NT2/D1 (cell line): ENCODE data around the gene TTC3.
A peak's percentile ranks its signal among the peaks of the same experiment; 100 is the strongest.
"Not testable (repeated sequence)": the region's sequence is repeated elsewhere in the genome, so short reads cannot be mapped to it uniquely, and the experiment has no call there.

Experiments used
- DNase-seq: peaks from one replicate; pipeline ENCODE4 v3.0.0-alpha.2; 2011; ENCODE audit warnings: low read depth, low spot score
- H3K27me3 ChIP-seq: 2 replicates; pipeline ENCODE4 v1.6.0; 2011; ENCODE audit warnings: mild to moderate bottlenecking; ENCODE audit not compliant: insufficient read length, insufficient read depth
- H3K36me3 ChIP-seq: 2 replicates; pipeline ENCODE4 v1.6.1; 2011; ENCODE audit warnings: mild to moderate bottlenecking, low read length, mixed read lengths; ENCODE audit not compliant: insufficient read depth, insufficient read length
- H3K4me1 ChIP-seq: 2 replicates; pipeline ENCODE4 v1.5.1; 2011; ENCODE audit not compliant: insufficient read depth, insufficient read length
- H3K4me3 ChIP-seq: 2 replicates; pipeline ENCODE4 v1.5.1; 2011; ENCODE audit warnings: low read depth; ENCODE audit not compliant: insufficient read length
- H3K9ac ChIP-seq: 2 replicates; pipeline ENCODE4 v1.6.0; 2011; ENCODE audit warnings: low read depth; ENCODE audit not compliant: insufficient read length
- H3K9me3 ChIP-seq: 2 replicates; pipeline ENCODE4 v1.5.1; 2011; ENCODE audit warnings: mild to moderate bottlenecking, low read length; ENCODE audit not compliant: insufficient read depth
- SUZ12 ChIP-seq: IDR thresholded peaks from 2 replicates; pipeline ENCODE4 v1.6.1; 2011; ENCODE audit not compliant: insufficient read length, insufficient read depth; ENCODE audit errors: extremely low read depth
- YY1 ChIP-seq: IDR thresholded peaks from 2 replicates; pipeline ENCODE4 v1.6.1; 2011; ENCODE audit not compliant: insufficient read length, insufficient read depth
- ZNF274 ChIP-seq: IDR thresholded peaks from 2 replicates; pipeline ENCODE4 v1.6.1; 2011; ENCODE audit warnings: mild to moderate bottlenecking, low read depth, low read length

The TTC3 gene

DNA sequence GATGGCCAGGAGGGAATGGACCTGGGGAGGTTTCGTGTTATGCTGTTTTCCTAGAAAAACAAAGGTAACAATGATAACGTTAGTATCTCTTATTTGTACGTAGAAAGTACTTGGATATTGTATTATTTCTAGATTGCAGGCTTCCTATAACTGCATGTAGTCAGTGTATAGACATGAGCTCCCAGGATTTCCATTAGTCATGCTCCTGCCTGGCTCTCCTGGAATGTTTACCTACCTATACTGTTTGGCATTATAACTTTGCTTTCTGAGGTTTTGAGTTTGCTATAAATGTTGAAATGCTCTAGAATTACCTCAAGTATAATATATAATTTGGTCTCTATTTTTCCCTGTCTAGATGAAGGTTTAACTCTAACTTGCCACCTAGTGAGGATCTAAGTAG lies 66.1 kb downstream of the TTC3 start:
- H3K9me3 ChIP-seq: peaks cover 32% of the 10 kb centered on the region
- H3K36me3 ChIP-seq: peaks cover 56% of the 10 kb centered on the region
- H3K27me3 ChIP-seq: peaks cover 3% of the 10 kb centered on the region
- no peak overlapping the region for H3K9ac ChIP-seq
- no peak for DNase-seq
- TF ChIP-seq YY1 (no peak), ZNF274 (no peak), SUZ12 (no peak)
- no peaks in the 10 kb centered on the region for H3K4me1 ChIP-seq
- H3K4me3 ChIP-seq: no peak overlapping the region

GRCh38 chr21:37139902-37140301 lies 66.8 kb downstream of the TTC3 start:
- H3K27me3 ChIP-seq: peaks cover 3% of the 10 kb centered on the region
- peak; percentile 84 for DNase-seq
- TF ChIP-seq SUZ12 (no peak), ZNF274 (no peak), YY1 (no peak)
- H3K36me3 ChIP-seq: peaks cover 56% of the 10 kb centered on the region
- H3K9me3 ChIP-seq: peaks cover 32% of the 10 kb centered on the region
- no peaks in the 10 kb centered on the region for H3K4me1 ChIP-seq
- no peak overlapping the region for H3K9ac ChIP-seq
- H3K4me3 ChIP-seq: no peak overlapping the region

DNA sequence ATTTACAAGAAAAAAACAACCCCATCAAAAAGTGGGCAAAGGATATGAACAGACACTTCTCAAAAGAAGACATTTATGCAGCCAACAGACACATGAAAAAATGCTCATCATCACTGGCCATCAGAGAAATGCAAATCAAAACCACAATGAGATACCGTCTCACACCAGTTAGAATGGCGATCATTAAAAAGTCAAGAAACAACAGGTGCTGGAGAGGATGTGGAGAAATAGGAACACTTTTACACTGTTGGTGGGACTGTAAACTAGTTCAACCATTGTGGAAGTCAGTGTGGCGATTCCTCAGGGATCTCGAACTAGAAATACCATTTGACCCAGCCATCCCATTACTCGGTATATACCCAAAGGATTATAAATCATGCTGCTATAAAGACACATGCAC lies 70.3 kb downstream of the TTC3 start:
- not testable (repeated sequence) for H3K9me3 ChIP-seq, H3K4me1 ChIP-seq, DNase-seq, H3K9ac ChIP-seq, H3K4me3 ChIP-seq, H3K27me3 ChIP-seq
- peaks cover 52% of the 10 kb centered on the region for H3K36me3 ChIP-seq

DNA sequence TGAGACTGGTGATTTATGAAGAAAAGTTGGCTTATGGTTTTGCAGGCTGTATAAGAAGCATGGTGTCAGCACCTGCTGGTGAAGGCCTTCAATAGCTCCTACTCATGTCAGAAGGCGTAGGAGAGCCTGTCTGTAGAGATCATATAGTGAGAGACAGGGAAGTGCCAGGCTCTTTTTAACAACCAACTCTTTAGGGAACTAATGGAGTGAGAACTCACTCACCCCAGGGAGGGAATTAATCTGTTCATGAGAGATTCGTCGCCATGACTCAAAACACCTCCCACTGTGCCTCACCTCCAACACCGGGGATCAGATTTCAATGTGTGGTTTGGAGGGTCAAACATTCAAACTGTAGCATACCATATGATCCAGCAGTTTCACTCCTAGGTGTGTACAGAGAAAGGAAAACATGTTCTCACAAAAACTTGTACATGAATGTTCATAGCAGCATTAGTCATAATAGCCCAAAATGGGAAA lies 72.6 kb downstream of the TTC3 start:
- H3K4me3 ChIP-seq: no peak overlapping the region
- H3K4me1 ChIP-seq: peaks cover 3% of the 10 kb centered on the region
- 0 out of 2 replicates have a peak, but pooled peaks cover 5% of the 10 kb centered on the region for H3K9me3 ChIP-seq
- DNase-seq: no peak
- TF ChIP-seq SUZ12 (no peak), ZNF274 (no peak), YY1 (no peak)
- H3K9ac ChIP-seq: no peak overlapping the region
- H3K27me3 ChIP-seq: no peaks in the 10 kb centered on the region
- peaks cover 63% of the 10 kb centered on the region for H3K36me3 ChIP-seq

GRCh38 chr21:37146320-37147235 lies 73.5 kb downstream of the TTC3 start:
- Histone ChIP-seq H3K9me3 (no peaks in the 10 kb centered on the region), H3K36me3 (peaks cover 59% of the 10 kb centered on the region), H3K4me3 (no peak overlapping the region), H3K4me1 (peaks cover 3% of the 10 kb centered on the region), H3K27me3 (no peaks in the 10 kb centered on the region), H3K9ac (no peak overlapping the region)
- DNase-seq: no peak
- TF ChIP-seq ZNF274 (no peak), SUZ12 (no peak), YY1 (no peak)

DNA sequence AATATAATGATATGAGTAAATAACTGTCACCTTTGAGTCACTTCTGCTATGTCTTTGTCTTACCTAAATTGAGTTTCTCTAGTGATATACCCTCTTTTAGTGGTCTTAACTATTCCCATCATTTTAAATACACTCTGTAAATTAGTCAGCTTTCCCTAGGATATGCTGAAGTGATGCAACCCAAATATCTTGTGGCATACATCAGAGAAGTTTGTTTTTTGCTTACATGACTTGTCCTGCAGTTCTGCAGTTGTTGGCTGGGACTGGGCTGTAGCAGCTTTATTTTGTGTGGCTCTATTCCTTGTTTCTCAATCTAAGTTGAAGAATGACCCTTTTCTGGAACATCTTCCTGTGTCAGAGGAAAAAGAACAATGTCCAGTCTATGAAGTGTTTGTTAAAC lies 76.4 kb downstream of the TTC3 start:
- peaks cover 76% of the 10 kb centered on the region for H3K36me3 ChIP-seq
- no peak overlapping the region for H3K9ac ChIP-seq
- TF ChIP-seq SUZ12: no peak
- H3K27me3 ChIP-seq: no peaks in the 10 kb centered on the region
- peaks cover 7% of the 10 kb centered on the region for H3K4me1 ChIP-seq
- H3K9me3 ChIP-seq: no peaks in the 10 kb centered on the region
- no peak for DNase-seq
- no peak overlapping the region for H3K4me3 ChIP-seq

- Histone ChIP-seq H3K36me3 (peaks cover 74% of the 10 kb centered on the region), H3K4me1 (peaks cover 4% of the 10 kb centered on the region), H3K9ac (no peak overlapping the region), H3K9me3 (no peaks in the 10 kb centered on the region), H3K27me3 (no peaks in the 10 kb centered on the region), H3K4me3 (no peak overlapping the region)
- DNase-seq: no peak
- TF ChIP-seq ZNF274 (no peak), SUZ12 (no peak), YY1 (no peak)
Observed at GRCh38 chr21:37153196-37153934, 80.3 kb downstream of the TTC3 start.
